SU-DHL-6 (cell line): ENCODE results near the gene ASB13.

ENCODE experiments used
- EZH2phosphoT487 ChIP-seq: fragments of 200-600 bp; sonication (generic), shearing (Covaris generic); conservative IDR thresholded peaks from 2 replicates; pipeline ENCODE4 v1.6.1; 2018; ENCODE audit warnings: mild to moderate bottlenecking, antibody characterized with exemption, low read length, moderate library complexity, mixed read lengths
- TF ChIP-seq, protein P1 (sequence below): fragments of 200-600 bp; sonication (generic); IDR thresholded peaks from one replicate; pipeline ENCODE4 v1.5.1; 2017; ENCODE audit warnings: antibody characterized with exemption, mild to moderate bottlenecking, low read length, moderate library complexity; ENCODE audit not compliant: insufficient read depth, poor library complexity, severe bottlenecking

DNA sequence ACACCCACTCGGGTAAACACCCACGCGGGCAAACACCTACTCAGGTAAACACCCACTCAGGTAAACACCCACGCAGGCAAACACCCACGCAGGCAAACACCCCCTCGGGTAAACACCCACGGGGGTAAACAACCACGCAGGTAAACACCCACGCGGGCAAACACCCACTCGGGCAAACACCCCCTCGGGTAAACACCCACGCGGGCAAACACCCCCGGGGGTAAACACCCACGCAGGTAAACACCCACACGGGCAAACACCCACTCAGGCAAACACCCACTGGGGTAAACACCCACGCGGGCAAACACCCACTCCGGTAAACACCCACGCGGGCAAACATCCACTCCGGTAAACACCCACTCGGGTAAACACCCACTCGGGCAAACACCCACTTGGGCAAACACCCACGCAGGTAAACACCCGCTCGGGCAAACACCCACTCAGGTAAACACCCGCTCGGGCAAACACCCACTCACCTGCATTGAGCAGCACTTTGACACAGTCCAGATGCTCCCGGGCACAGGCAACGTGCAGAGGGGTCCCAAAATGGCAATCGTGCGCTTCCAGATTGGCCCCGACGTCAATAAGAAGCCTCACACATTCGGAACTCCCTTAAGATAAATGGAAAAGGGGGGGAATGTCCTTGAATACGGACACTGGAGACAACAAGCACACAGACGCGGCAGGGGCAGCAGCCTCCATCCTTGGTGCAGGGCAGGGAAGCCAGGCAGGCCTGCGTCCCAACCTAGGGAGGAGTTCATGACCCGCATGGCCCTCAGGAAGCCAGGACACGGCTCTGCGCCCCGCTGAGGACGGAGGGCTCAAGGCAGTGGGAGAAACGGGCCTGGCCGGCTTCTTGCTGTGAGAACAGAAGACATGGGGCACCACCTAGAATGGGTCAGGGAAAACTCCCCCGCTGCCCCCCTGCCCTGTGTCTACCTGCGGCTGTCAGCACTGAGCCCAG lies 17.6 kb downstream of the ASB13 start:
- TF ChIP-seq, protein P1, sequence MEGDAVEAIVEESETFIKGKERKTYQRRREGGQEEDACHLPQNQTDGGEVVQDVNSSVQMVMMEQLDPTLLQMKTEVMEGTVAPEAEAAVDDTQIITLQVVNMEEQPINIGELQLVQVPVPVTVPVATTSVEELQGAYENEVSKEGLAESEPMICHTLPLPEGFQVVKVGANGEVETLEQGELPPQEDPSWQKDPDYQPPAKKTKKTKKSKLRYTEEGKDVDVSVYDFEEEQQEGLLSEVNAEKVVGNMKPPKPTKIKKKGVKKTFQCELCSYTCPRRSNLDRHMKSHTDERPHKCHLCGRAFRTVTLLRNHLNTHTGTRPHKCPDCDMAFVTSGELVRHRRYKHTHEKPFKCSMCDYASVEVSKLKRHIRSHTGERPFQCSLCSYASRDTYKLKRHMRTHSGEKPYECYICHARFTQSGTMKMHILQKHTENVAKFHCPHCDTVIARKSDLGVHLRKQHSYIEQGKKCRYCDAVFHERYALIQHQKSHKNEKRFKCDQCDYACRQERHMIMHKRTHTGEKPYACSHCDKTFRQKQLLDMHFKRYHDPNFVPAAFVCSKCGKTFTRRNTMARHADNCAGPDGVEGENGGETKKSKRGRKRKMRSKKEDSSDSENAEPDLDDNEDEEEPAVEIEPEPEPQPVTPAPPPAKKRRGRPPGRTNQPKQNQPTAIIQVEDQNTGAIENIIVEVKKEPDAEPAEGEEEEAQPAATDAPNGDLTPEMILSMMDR = no peak
- TF ChIP-seq EZH2phosphoT487 = no peak
